H1 (cell line): ENCODE results near the gene PSMC1. TPM values are rescaled to one million over a fixed set of nuclear protein-coding genes. Genes with fewer than 3 reads are reported as not detected.
A peak's percentile ranks its signal among the peaks of the same experiment; 100 is the strongest.

Source experiments
- CTCF ChIA-PET: fragments of 300-600 bp; sonication (Branson Sonifier 250); formaldehyde crosslinking; loops from one replicate; lab custom pipeline; 2021; ENCODE audit not compliant: partially characterized antibody; lab: Charles Lee
- POLR2A ChIA-PET: fragments of 300-600 bp; sonication (Branson Sonifier 250); formaldehyde crosslinking; loops from one replicate; lab custom pipeline; 2021; ENCODE audit warnings: inconsistent platforms; ENCODE audit not compliant: partially characterized antibody; lab: Charles Lee
- DNase-seq, 2 experiments: peaks; one replicate each; pipeline versions ENCODE4 v3.0.0 to v3.0.0-alpha.2; 2010 to 2022; ENCODE audit warnings: low spot score in 2 of 2, low read depth in 1 of 2, mixed read lengths in 1 of 2
- FAIRE-seq: peaks from 2 replicates; lab custom pipeline; 2011; peaks lifted over from hg19 to GRCh38; lab: Jason Lieb, UNC
- H2AFZ ChIP-seq: 2 replicates; pipeline ENCODE4 v1.8.1; 2012; ENCODE audit warnings: low read length, inconsistent platforms
- H2AK5ac ChIP-seq: 2 replicates; pipeline ENCODE4 v1.6.1; 2013; ENCODE audit warnings: low read depth, low read length
- H2BK120ac ChIP-seq: replicated peaks from 2 replicates; pipeline ENCODE3; 2013; ENCODE audit warnings: low read depth, low read length, inconsistent platforms
- H2BK12ac ChIP-seq: 2 replicates; pipeline ENCODE4 v1.6.1; 2013; ENCODE audit warnings: low read depth, low read length
- H2BK15ac ChIP-seq: 2 replicates; pipeline ENCODE4 v1.6.1; 2013; ENCODE audit warnings: low read length
- H2BK20ac ChIP-seq: 2 replicates; pipeline ENCODE4 v1.6.1; 2013; ENCODE audit warnings: low read length
- H2BK5ac ChIP-seq: 2 replicates; pipeline ENCODE4 v1.6.1; 2013; ENCODE audit warnings: low read depth, low read length
- H3K14ac ChIP-seq: 2 replicates; pipeline ENCODE4 v1.6.1; 2013; ENCODE audit warnings: inconsistent platforms; ENCODE audit not compliant: insufficient read length
- H3K18ac ChIP-seq: 2 replicates; pipeline ENCODE4 v1.6.1; 2013; ENCODE audit warnings: low read length; ENCODE audit errors: extremely low read depth
- H3K23ac ChIP-seq: 2 replicates; pipeline ENCODE4 v1.6.1; 2013; ENCODE audit warnings: inconsistent platforms; ENCODE audit not compliant: insufficient read length
- H3K23me2 ChIP-seq: 2 replicates; pipeline ENCODE4 v1.6.1; 2013; ENCODE audit warnings: low read depth, low read length
- H3K27ac ChIP-seq: 2 replicates; pipeline ENCODE4 v1.6.1; 2011; ENCODE audit warnings: low read depth, low read length, inconsistent platforms
- H3K27me3 ChIP-seq, 4 experiments: replicated peaks in 1 of 4; 1 replicate in 1 of 4; 2 replicates in 3 of 4; pipeline versions ENCODE4 v1.6.1 to v1.8.1; 2011 to 2013; ENCODE audit warnings: low read length in 3 of 4, mild to moderate bottlenecking in 3 of 4, inconsistent platforms in 2 of 4, mixed read lengths in 2 of 4, moderate library complexity in 1 of 4; ENCODE audit not compliant: control insufficient read depth in 3 of 4, insufficient read depth in 3 of 4; ENCODE audit errors: extremely low read depth in 1 of 4
- H3K36me3 ChIP-seq, 4 experiments: 2 replicates each; pipeline versions ENCODE4 v1.6.1 to v1.8.1; 2011 to 2013; ENCODE audit warnings: mild to moderate bottlenecking in 4 of 4, low read length in 3 of 4, moderate library complexity in 2 of 4, control low read depth in 1 of 4, inconsistent platforms in 1 of 4; ENCODE audit not compliant: insufficient read depth in 4 of 4, control insufficient read depth in 2 of 4
- H3K4ac ChIP-seq: replicated peaks from 2 replicates; pipeline ENCODE3; 2013; ENCODE audit warnings: low read length, low read depth, mixed read lengths, inconsistent platforms; ENCODE audit not compliant: insufficient read length
- H3K4me1 ChIP-seq, 4 experiments: replicated peaks in 1 of 4; 1 replicate in 1 of 4; 2 replicates in 3 of 4; pipeline versions ENCODE4 v1.6.1 to v1.8.1; 2011 to 2013; ENCODE audit warnings: low read length in 3 of 4, inconsistent platforms in 2 of 4, mixed read lengths in 1 of 4; ENCODE audit not compliant: insufficient read depth in 4 of 4, control insufficient read depth in 3 of 4
- H3K4me2 ChIP-seq, 2 experiments: 2 replicates each; pipeline versions ENCODE4 v1.6.1 to v1.8.1; 2011 to 2013; ENCODE audit warnings: low read depth in 2 of 2, low read length in 2 of 2, control low read depth in 1 of 2, inconsistent platforms in 1 of 2, mild to moderate bottlenecking in 1 of 2; ENCODE audit not compliant: insufficient read depth in 1 of 2
- H3K4me3 ChIP-seq, 4 experiments: fragments of 200-600, 300-600 bp in 1 of 4; sonication (generic), shearing (Covaris generic), sonication (Bioruptor Twin) in 1 of 4; 2 replicates each; pipeline versions ENCODE4 v1.5.1 to v1.8.1; 2011 to 2016; ENCODE audit warnings: low read length in 4 of 4, low read depth in 3 of 4, control low read depth in 2 of 4, inconsistent platforms in 2 of 4, mild to moderate bottlenecking in 2 of 4, mixed read lengths in 1 of 4, moderate library complexity in 1 of 4; ENCODE audit not compliant: insufficient read depth in 2 of 4; ENCODE audit errors: extremely low read depth in 1 of 4
- H3K56ac ChIP-seq: replicated peaks from 2 replicates; pipeline ENCODE3; 2013; ENCODE audit warnings: low read depth, mild to moderate bottlenecking, mixed read lengths, low read length, inconsistent platforms; ENCODE audit not compliant: insufficient read length
- H3K79me1 ChIP-seq: 2 replicates; pipeline ENCODE4 v1.6.1; 2013; ENCODE audit warnings: low read depth, low read length, control low read depth
- H3K79me2 ChIP-seq, 2 experiments: 2 replicates each; pipeline versions ENCODE4 v1.6.1 to v1.8.1; 2012 to 2013; ENCODE audit warnings: low read length in 2 of 2, mild to moderate bottlenecking in 2 of 2, inconsistent platforms in 1 of 2; ENCODE audit not compliant: insufficient read depth in 2 of 2, control insufficient read depth in 1 of 2
- H3K9ac ChIP-seq, 4 experiments: replicated peaks in 1 of 4; 1 replicate in 1 of 4; 2 replicates in 3 of 4; pipeline versions ENCODE4 v1.6.1 to v1.8.1; 2011 to 2013; ENCODE audit warnings: low read depth in 3 of 4, low read length in 3 of 4, control low read depth in 2 of 4, mild to moderate bottlenecking in 2 of 4, moderate library complexity in 2 of 4, inconsistent platforms in 1 of 4; ENCODE audit errors: extremely low read depth in 1 of 4
- H3K9me3 ChIP-seq, 2 experiments: 2 replicates each; pipeline versions ENCODE4 v1.6.1 to v1.8.1; 2012 to 2013; ENCODE audit warnings: mild to moderate bottlenecking in 2 of 2, moderate library complexity in 2 of 2, control low read depth in 1 of 2, inconsistent platforms in 1 of 2, low read depth in 1 of 2, low read length in 1 of 2, mixed read lengths in 1 of 2; ENCODE audit not compliant: insufficient read depth in 2 of 2
- H4K20me1 ChIP-seq, 2 experiments: replicated peaks in 1 of 2; 2 replicates each; pipeline versions ENCODE3 to v1.8.1; 2011 to 2013; ENCODE audit warnings: inconsistent platforms in 2 of 2, low read length in 2 of 2, mild to moderate bottlenecking in 1 of 2; ENCODE audit not compliant: insufficient read depth in 2 of 2, control insufficient read depth in 1 of 2
- H4K5ac ChIP-seq: 2 replicates; pipeline ENCODE4 v1.6.1; 2013; ENCODE audit warnings: low read length, low read depth, mixed read lengths, inconsistent platforms; ENCODE audit not compliant: insufficient read length
- H4K8ac ChIP-seq: 2 replicates; pipeline ENCODE4 v1.8.0; 2013; ENCODE audit warnings: mild to moderate bottlenecking, moderate library complexity, low read length, inconsistent platforms; ENCODE audit not compliant: insufficient read depth; ENCODE audit errors: extremely low read depth
- H4K91ac ChIP-seq: replicated peaks from 2 replicates; pipeline ENCODE3; 2013; ENCODE audit warnings: low read length, mixed read lengths, inconsistent platforms; ENCODE audit not compliant: insufficient read length
- CTCF ChIP-seq, 3 experiments: IDR thresholded peaks; 1 replicate in 2 of 3; 2 replicates in 1 of 3; pipeline versions ENCODE4 v1.5.1 to v1.6.1; 2011; ENCODE audit warnings: low read length in 3 of 3, mild to moderate bottlenecking in 3 of 3, inconsistent platforms in 2 of 3, low read depth in 1 of 3, moderate library complexity in 1 of 3; ENCODE audit not compliant: insufficient read depth in 1 of 3; ENCODE audit errors: control extremely low read depth in 1 of 3
- PHF8 ChIP-seq: fragments of 200-600 bp; sonication (generic); conservative IDR thresholded peaks from 2 replicates; pipeline ENCODE4 v1.7.1; 2012; ENCODE audit warnings: low read depth, mild to moderate bottlenecking, inconsistent platforms, low read length, moderate library complexity
- POLR2AphosphoS5 ChIP-seq: IDR thresholded peaks from 2 replicates; pipeline ENCODE4 v1.6.1; 2011; ENCODE audit warnings: low read depth, low read length
- RAD21 ChIP-seq, 2 experiments: IDR thresholded peaks in 1 of 2; conservative IDR thresholded peaks in 1 of 2; 2 replicates each; pipeline ENCODE4 v1.6.1; 2011; ENCODE audit warnings: low read depth in 2 of 2, low read length in 2 of 2, improper control_type of control experiment in 1 of 2, inconsistent platforms in 1 of 2, mild to moderate bottlenecking in 1 of 2, moderate library complexity in 1 of 2
- SIRT6 ChIP-seq: IDR thresholded peaks from one replicate; pipeline ENCODE4 v1.7.1; 2012; ENCODE audit warnings: low read length, inconsistent platforms
- WGBS, 2 experiments: shearing (Covaris generic) in 1 of 2; methylation state at CpG; one replicate each; pipeline versions ENCODE4 v1.1.6 to v1.1.7; 2013 to 2015; ENCODE audit warnings: low lambda C conversion rate in 2 of 2, mixed read lengths in 2 of 2, inconsistent platforms in 1 of 2, low coverage in 1 of 2, missing lambda C conversion rate in 1 of 2; ENCODE audit not compliant: insufficient replicate concordance in 2 of 2, insufficient coverage in 1 of 2, insufficient read length in 1 of 2; ENCODE audit errors: extremely low coverage in 1 of 2, missing lambda C conversion rate in 1 of 2; 5-methylcytosine and 5-hydroxymethylcytosine counted together
- polyA plus RNA-seq, 7 experiments: library from polyadenylated mRNA; depleted of rRNA in 3 of 7; stranded (reverse) in 5 of 7; unstranded in 2 of 7; fragments of >200 nt in 5 of 7; fragments of 200-250 nt in 2 of 7; gene quantifications; 1 replicate in 5 of 7; 2 replicates in 1 of 7; 4 replicates in 1 of 7; pipeline versions ENCODE4 v1.2.1 to v1.2.3, GENCODE V29; 2011 to 2013; ENCODE audit warnings: missing spikeins in 2 of 7, mixed read lengths in 2 of 7
- total RNA-seq: library from RNA; stranded (reverse); fragmentation: NEBNext Ultra II Directional; extraction: Animal tissue kit (Norgen Biotek cat#: 25700); gene quantifications from 2 replicates; pipeline ENCODE4 v1.2.1, GENCODE V29; 2021

Gene PSMC1
- total and polyA plus RNA-seq, 2 of the 8 experiments (the other 6 are each of a cell fraction or from before 2014, with no cell fraction given), result 46.2 to 99.6 TPM

- Histone ChIP-seq H3K18ac (no peak overlapping the region), H3K9ac (no peak overlapping the region), H3K4me2 (no peak overlapping the region), H2BK12ac (no peak overlapping the region), H3K56ac (no peak overlapping the region), H3K4me3 (no peak overlapping the region), H4K91ac (no peak overlapping the region), H3K9me3 (no peaks in the 10 kb centered on the region), H3K36me3 (peaks cover 9 to 43% (median 29%) of the 10 kb centered on the region in 4 experiments), H3K23ac (no peak overlapping the region), H4K5ac (no peak overlapping the region), H3K27ac (no peak overlapping the region), H2AFZ (no peak overlapping the region), H2BK5ac (no peak overlapping the region), H3K27me3 (no peaks in the 10 kb centered on the region), H3K4ac (no peak overlapping the region), H3K79me1 (no peaks in the 10 kb centered on the region), H2BK20ac (no peak overlapping the region), H3K79me2 (no peaks in the 10 kb centered on the region), H2AK5ac (no peak overlapping the region), H3K23me2 (no peaks in the 10 kb centered on the region), H4K8ac (no peak overlapping the region), H3K14ac (no peak overlapping the region), H3K4me1 (no peaks in the 10 kb centered on the region), H2BK15ac (no peak overlapping the region), H2BK120ac (no peak overlapping the region), H4K20me1 (peaks cover 0 to 6% of the 10 kb centered on the region in 2 experiments)
- CTCF ChIA-PET, result interaction anchor here (1.6 kb wide), 1 partner anchor 11 kb away, joined by 4 read pairs; no protein-coding TSS in a partner anchor
- DNase-seq (peak; percentile 23 to 63), FAIRE-seq (no peak)
- WGBS, 2 experiments, result 80% methylated on average over 8 of the region's 9 CpGs; no CpG with 5 or more reads in 1 of the 2 experiments
- POLR2A ChIA-PET, result interaction anchor here (0.6 to 1.4 kb wide), 3 partner anchors 7 to 285 kb away, joined by 3 to 4 read pairs (median 4); no protein-coding TSS in a partner anchor
- TF ChIP-seq CTCF (IDR thresholded peaks at IDR 0.05; ENCODE audit: control extremely low read depth in 1 of 3, insufficient read depth in 1 of 3, low read depth in 1 of 3, low read length in 3 of 3), result peak; percentile 64 to 83 (median 78)
- peak; percentile 39 to 55 for TF ChIP-seq RAD21 (IDR thresholded peaks at IDR 0.05 in 1 of 2, conservative IDR thresholded peaks at IDR 0.05 in 1 of 2; ENCODE audit: low read depth in 2 of 2, low read length in 2 of 2)
- TF ChIP-seq PHF8, result no peak
- no peak for TF ChIP-seq SIRT6
- peak; percentile 72 for TF ChIP-seq POLR2AphosphoS5
Observed at GRCh38 chr14:90274019-90274418, 17.7 kb downstream of the PSMC1 start.
